Frontal cortex (tissue), 4 donors: ENCODE measurements around the gene MIPEP. TPM values are rescaled to one million over a fixed set of nuclear protein-coding genes. Genes with fewer than 3 reads are reported as not detected.
"Not testable (repeated sequence)": the region's sequence is repeated elsewhere in the genome, so short reads cannot be mapped to it uniquely, and the experiment has no call there.

ENCODE experiments used
- DNase-seq, 2 donors: peaks; one replicate each; pipeline ENCODE4 v3.0.0; 2012; ENCODE audit warnings: low spot score in 2 of 2
- FAIRE-seq: peaks from 2 replicates; lab custom pipeline; 2012; peaks lifted over from hg19 to GRCh38; lab: Jason Lieb, UNC
- total RNA-seq: library from RNA; depleted of rRNA; stranded (reverse); fragments of >200 nt; gene quantifications from one replicate; pipeline ENCODE4 v1.2.3, GENCODE V29; 2014
- donor health status: control.
- donor health status: control.
- donor health status: control.

The MIPEP gene
- 32.6 TPM for total RNA-seq

- DNase-seq (peak; percentile 92 to 95), FAIRE-seq (no peak)
Measured at GRCh38 chr13:23888658-23889614, at the start of gene MIPEP. Gene MIPEP (minus strand): TSS chr13:23889400. CDS start chr13:23889320, 80 bp downstream.

- FAIRE-seq: no peak
- no peak for DNase-seq
Measured at GRCh38 chr13:23934520-23934919, 45.3 kb upstream of the MIPEP start.

GRCh38 chr13:23928985-23929384 is 39.8 kb upstream of the MIPEP start:
- DNase-seq: no peak
- no peak for FAIRE-seq

GRCh38 chr13:23923031-23923430 is 33.8 kb upstream of the MIPEP start:
- FAIRE-seq (no peak), DNase-seq (no peak)

GRCh38 chr13:23922005-23922932 is 33.1 kb upstream of the MIPEP start:
- FAIRE-seq (no peak), DNase-seq (no peak)

GRCh38 chr13:23921451-23921888 is 32.3 kb upstream of the MIPEP start:
- DNase-seq: no peak
- FAIRE-seq: peak; percentile 98

- FAIRE-seq: no peak
- DNase-seq: no peak
Measured at GRCh38 chr13:23919006-23919405, 29.8 kb upstream of the MIPEP start.

- no peak for FAIRE-seq
- DNase-seq: no peak
Measured at GRCh38 chr13:23918208-23918607, 29.0 kb upstream of the MIPEP start.

- DNase-seq (no peak), FAIRE-seq (no peak)
Measured at GRCh38 chr13:23915308-23915707, 26.1 kb upstream of the MIPEP start.

- FAIRE-seq: no peak
Measured at GRCh38 chr13:23912469-23912868, 23.3 kb upstream of the MIPEP start.

GRCh38 chr13:23909606-23910005 is 20.4 kb upstream of the MIPEP start:
- DNase-seq (no peak), FAIRE-seq (no peak)

More at GRCh38 chr13:23912469-23912868, 23.3 kb upstream of the MIPEP start:
- no peak for DNase-seq

- no peak for FAIRE-seq
- DNase-seq: no peak
Measured at GRCh38 chr13:23905766-23906165, 16.6 kb upstream of the MIPEP start.

- DNase-seq (no peak), FAIRE-seq (no peak)
Measured at GRCh38 chr13:23903906-23904280, 14.7 kb upstream of the MIPEP start.

- DNase-seq: peak in 1 of 2 donors; percentile 8
- no peak for FAIRE-seq
Measured at GRCh38 chr13:23902975-23903905, 14.0 kb upstream of the MIPEP start.

- FAIRE-seq (no peak), DNase-seq (no peak)
Measured at GRCh38 chr13:23901365-23901764, 12.2 kb upstream of the MIPEP start.

- FAIRE-seq (no peak), DNase-seq (peak in 1 of 2 donors; percentile 34)
Measured at GRCh38 chr13:23899555-23899954, 10.4 kb upstream of the MIPEP start.

GRCh38 chr13:23898101-23898500 is 8.9 kb upstream of the MIPEP start:
- no peak for DNase-seq
- FAIRE-seq: no peak

- FAIRE-seq: not testable (repeated sequence)
Measured at GRCh38 chr13:23897452-23897919, 8.3 kb upstream of the MIPEP start, which contains the start of gene C1QTNF9B. Gene C1QTNF9B (minus strand): TSS chr13:23897502.

GRCh38 chr13:23894746-23895145 is 5.5 kb upstream of the MIPEP start:
- not testable (repeated sequence) for FAIRE-seq, DNase-seq

More at GRCh38 chr13:23897452-23897919, 8.3 kb upstream of the MIPEP start, which contains the start of gene C1QTNF9B:
- not testable (repeated sequence) for DNase-seq
